ENCODE measurements around the gene LARGE2. TPM values are rescaled to one million over a fixed set of nuclear protein-coding genes. Genes with fewer than 3 reads are reported as not detected.

Gene LARGE2
- total RNA-seq, 1 donor from 2014 or later = not detected

Other genes with a start within 250 kb of the LARGE2 start
- 5.8 TPM for gene SLC35C1, start 117.5 kb upstream of the LARGE2 start, total RNA-seq
- 68.3 TPM for gene CRY2, start 75.2 kb upstream of the LARGE2 start, total RNA-seq
- gene MAPK8IP1, start 37.0 kb upstream of the LARGE2 start, total RNA-seq = 4.5 TPM
- not detected for gene FREY1, start 15.4 kb upstream of the LARGE2 start, total RNA-seq
- gene PEX16, start 4.8 kb upstream of the LARGE2 start, total RNA-seq = 8.5 TPM
- 36.6 TPM for gene PHF21A, start 198.8 kb downstream of the LARGE2 start, total RNA-seq